ENCODE data around the gene LIMK2. TPM values are rescaled to one million over a fixed set of nuclear protein-coding genes. Genes with fewer than 3 reads are reported as not detected.

LIMK2 gene
- polyA plus RNA-seq, 3 donors, result 50.5 to 63.0 (median 54.6) TPM

GRCh38 chr22:31260474-31260856, 48.4 kb downstream of the LIMK2 start:
- no peak for DNase-seq (ENCODE audit: extremely low read depth in 1 of 11, low read depth in 9 of 11, low spot score in 4 of 11)

DNA sequence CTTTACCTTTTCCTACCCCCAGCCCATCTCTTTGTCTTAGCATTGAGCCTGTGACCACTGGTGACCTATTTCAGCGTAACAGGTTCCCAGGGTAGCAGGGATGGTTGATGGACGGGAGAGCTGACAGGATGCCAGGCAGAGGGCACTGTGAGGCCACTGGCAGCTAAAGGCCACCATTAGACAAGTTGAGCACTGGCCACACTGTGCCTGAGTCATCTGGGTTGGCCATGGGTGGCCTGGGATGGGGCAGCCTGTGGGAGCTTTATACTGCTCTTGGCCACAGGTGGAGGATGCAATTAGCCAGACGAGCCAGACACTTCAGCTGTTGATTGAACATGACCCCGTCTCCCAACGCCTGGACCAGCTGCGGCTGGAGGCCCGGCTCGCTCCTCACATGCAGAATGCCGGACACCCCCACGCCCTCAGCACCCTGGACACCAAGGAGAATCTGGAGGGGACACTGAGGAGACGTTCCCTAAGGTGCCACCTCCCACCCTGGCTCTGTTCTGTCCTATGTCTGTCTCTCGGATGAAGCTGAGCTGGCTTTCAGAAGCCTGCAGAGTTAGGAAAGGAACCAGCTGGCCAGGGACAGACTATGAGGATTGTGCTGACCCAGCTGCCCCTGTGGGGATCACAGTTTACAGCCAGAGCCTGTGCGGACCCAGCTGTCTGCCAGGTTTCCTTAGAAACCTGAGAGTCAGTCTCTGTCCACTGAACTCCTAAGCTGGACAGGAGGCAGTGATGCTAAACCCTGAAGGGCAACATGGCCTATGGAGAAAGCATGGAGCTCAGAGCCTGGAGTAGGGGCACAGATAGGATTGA, 50.4 kb downstream of the LIMK2 start:
- DNase-seq (ENCODE audit: extremely low read depth in 1 of 11, low read depth in 9 of 11, low spot score in 4 of 11), result peak in 1 of 11 donors; percentile 30

DNA sequence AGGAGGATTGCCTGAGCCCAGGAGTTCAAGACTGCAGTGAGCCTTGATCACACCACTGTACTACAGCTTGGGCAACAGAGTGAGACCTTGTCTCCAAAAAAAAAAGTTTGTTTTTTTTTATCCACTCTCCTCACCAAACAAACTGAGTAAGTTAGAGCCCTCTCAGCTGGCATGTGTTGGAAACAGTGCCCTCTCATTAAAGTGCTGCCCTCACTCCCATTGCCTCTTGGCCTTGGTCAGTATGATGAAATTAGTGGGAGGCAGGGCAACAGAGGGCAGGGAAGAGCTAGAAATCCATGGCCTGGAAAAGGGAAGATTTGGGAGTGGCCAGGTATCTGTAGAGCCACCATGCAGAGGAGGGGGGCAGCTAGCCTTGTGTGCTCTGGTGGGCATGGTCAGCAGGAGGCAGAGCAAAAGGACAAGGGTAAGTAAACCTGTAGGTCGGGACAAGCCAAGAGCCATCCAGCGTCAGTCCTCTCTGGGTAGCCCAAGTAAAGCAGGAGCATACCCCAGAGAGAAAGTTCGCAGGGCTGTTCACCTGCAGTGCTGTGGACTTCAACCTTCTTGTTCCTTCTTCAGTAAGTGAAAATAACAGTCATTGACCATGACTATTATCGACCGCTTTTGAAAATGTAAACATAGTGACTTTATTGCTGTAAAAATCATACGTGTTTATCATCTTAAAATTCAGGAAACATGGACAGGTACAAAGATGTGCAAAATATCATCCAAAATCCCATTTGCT, 52.0 kb downstream of the LIMK2 start:
- no peak for DNase-seq (ENCODE audit: extremely low read depth in 1 of 11, low read depth in 9 of 11, low spot score in 4 of 11)

GRCh38 chr22:31268281-31268680, 56.2 kb downstream of the LIMK2 start:
- DNase-seq (ENCODE audit: extremely low read depth in 1 of 11, low read depth in 9 of 11, low spot score in 4 of 11), result no peak

DNA sequence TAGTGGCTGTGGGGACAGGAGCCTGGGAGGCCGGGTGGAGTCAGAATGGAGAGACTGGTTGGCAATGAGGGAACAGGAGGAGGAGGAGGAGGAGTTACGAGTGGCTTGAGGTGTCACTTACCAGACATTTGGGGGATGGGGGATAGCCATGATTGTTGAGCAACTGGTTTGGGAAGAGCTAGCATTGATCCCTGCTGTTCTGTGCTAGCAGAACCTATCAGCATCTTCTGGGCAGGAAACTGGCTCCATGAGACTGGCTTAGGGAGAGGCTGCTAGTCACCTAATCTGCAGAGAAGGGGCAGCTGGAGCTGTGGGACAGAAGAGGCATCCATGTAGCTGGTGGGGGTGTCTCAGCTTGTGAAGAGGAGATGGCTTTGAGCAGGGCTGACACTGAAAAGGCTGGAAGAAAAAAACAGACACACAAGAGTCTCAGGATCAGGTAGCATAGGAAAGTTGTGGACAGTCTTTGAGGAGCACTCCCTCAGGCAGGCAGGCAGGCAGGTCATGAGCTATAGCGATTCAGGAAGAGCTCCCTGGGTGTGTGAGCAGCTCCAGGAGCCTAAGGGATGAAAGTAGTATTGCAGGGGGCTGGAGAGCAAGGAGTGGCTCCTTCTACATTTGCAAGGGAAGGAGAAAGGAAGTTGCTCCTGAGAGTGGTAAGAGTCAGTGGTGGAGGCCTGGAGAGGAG, 57.9 kb downstream of the LIMK2 start:
- DNase-seq (ENCODE audit: extremely low read depth in 1 of 11, low read depth in 9 of 11, low spot score in 4 of 11), result no peak

GRCh38 chr22:31271026-31271425, 58.9 kb downstream of the LIMK2 start:
- no peak for DNase-seq (ENCODE audit: extremely low read depth in 1 of 11, low read depth in 9 of 11, low spot score in 4 of 11)

- peak in 1 of 11 donors; percentile 68 for DNase-seq (ENCODE audit: extremely low read depth in 1 of 11, low read depth in 9 of 11, low spot score in 4 of 11)
Observed at GRCh38 chr22:31271485-31271884, 59.4 kb downstream of the LIMK2 start.

DNA sequence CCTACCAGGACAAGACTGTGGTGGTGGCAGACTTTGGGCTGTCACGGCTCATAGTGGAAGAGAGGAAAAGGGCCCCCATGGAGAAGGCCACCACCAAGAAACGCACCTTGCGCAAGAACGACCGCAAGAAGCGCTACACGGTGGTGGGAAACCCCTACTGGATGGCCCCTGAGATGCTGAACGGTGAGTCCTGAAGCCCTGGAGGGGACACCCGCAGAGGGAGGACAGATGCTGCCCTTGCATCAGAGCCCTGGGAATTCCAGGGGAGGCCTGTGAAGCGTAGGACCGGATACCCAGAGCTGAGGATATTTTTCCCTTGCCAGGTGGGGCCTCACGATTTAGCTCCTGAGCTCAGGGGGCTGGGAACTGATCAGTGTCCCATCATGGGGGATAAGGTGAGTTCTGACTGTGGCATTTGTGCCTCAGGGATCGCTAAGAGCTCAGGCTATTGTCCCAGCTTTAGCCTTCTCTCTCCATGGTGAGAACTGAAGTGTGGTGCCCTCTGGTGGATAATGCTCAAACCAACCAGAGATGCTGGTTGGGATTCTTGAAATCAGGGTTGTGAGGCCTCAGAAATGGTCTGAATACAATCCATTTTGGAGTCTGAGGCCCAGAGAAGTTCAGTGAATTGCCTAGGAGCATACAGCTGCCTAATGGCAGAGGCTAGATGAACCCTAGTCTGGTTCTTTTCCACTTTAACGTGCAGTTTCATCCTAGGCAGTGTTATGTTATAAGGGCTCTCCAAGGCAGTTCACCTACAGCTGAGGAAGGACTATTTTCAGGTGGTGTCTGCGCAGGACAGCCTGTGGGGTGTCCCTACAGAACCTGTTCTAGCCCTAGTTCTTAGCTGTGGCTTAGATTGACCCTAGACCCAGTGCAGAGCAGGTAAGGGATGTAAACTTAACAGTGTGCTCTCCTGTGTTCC, 60.7 kb downstream of the LIMK2 start:
- DNase-seq (ENCODE audit: extremely low read depth in 1 of 11, low read depth in 9 of 11, low spot score in 4 of 11), result peak in 6 of 11 donors; percentile 54 to 78 (median 66)

- DNase-seq (ENCODE audit: extremely low read depth in 1 of 11, low read depth in 9 of 11, low spot score in 4 of 11), result no peak
Observed at GRCh38 chr22:31274017-31274416, 61.9 kb downstream of the LIMK2 start.

DNA sequence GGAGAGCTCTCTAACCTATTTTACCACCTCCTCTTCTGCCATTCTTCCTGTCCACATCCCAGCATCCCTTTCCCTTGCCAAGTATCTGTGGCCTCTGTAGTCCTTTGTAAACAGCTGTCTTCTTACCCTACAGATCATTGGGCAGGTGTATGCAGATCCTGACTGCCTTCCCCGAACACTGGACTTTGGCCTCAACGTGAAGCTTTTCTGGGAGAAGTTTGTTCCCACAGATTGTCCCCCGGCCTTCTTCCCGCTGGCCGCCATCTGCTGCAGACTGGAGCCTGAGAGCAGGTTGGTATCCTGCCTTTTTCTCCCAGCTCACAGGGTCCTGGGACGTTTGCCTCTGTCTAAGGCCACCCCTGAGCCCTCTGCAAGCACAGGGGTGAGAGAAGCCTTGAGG, 62.9 kb downstream of the LIMK2 start:
- DNase-seq (ENCODE audit: extremely low read depth in 1 of 11, low read depth in 9 of 11, low spot score in 4 of 11), result no peak

- DNase-seq (ENCODE audit: extremely low read depth in 1 of 11, low read depth in 9 of 11, low spot score in 4 of 11), result no peak
Observed at GRCh38 chr22:31275576-31275975, 63.5 kb downstream of the LIMK2 start.

GRCh38 chr22:31276426-31277167, 64.5 kb downstream of the LIMK2 start:
- DNase-seq (ENCODE audit: extremely low read depth in 1 of 11, low read depth in 9 of 11, low spot score in 4 of 11), result no peak

- no peak for DNase-seq (ENCODE audit: extremely low read depth in 1 of 11, low read depth in 9 of 11, low spot score in 4 of 11)
Observed at GRCh38 chr22:31277741-31278140, 65.6 kb downstream of the LIMK2 start.

DNA sequence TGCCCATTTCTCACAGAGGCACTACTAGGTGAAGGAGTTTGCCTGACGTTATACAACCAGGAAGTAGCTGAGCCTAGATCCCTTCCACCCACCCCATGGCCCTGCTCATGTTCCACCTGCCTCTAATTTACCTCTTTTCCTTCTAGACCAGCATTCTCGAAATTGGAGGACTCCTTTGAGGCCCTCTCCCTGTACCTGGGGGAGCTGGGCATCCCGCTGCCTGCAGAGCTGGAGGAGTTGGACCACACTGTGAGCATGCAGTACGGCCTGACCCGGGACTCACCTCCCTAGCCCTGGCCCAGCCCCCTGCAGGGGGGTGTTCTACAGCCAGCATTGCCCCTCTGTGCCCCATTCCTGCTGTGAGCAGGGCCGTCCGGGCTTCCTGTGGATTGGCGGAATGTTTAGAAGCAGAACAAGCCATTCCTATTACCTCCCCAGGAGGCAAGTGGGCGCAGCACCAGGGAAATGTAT, 66.1 kb downstream of the LIMK2 start:
- no peak for DNase-seq (ENCODE audit: extremely low read depth in 1 of 11, low read depth in 9 of 11, low spot score in 4 of 11)

GRCh38 chr22:31278626-31279326, 66.7 kb downstream of the LIMK2 start:
- no peak for DNase-seq (ENCODE audit: extremely low read depth in 1 of 11, low read depth in 9 of 11, low spot score in 4 of 11)

DNA sequence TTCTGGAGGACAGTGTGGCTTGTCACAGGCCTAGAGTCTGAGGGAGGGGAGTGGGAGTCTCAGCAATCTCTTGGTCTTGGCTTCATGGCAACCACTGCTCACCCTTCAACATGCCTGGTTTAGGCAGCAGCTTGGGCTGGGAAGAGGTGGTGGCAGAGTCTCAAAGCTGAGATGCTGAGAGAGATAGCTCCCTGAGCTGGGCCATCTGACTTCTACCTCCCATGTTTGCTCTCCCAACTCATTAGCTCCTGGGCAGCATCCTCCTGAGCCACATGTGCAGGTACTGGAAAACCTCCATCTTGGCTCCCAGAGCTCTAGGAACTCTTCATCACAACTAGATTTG, 67.2 kb downstream of the LIMK2 start:
- DNase-seq (ENCODE audit: extremely low read depth in 1 of 11, low read depth in 9 of 11, low spot score in 4 of 11), result no peak

- DNase-seq (ENCODE audit: extremely low read depth in 1 of 11, low read depth in 9 of 11, low spot score in 4 of 11), result no peak
Observed at GRCh38 chr22:31279821-31280505, 67.9 kb downstream of the LIMK2 start.

All from renal cortex interstitium (tissue), 11 donors.